Fibroblast of peridontal ligament (primary cell): Measurements from ENCODE around the gene TNF.

ENCODE experiments used
- DNase-seq: peaks from one replicate; pipeline ENCODE4 v3.0.0-alpha.2; 2010; ENCODE audit errors: extremely low read depth

Gene TNF

GRCh38 chr6:31573239-31574105, 1.9 kb upstream of the TNF start:
- no peak for DNase-seq

- DNase-seq: no peak
Measured at GRCh38 chr6:31574106-31575061, 981 bp upstream of the TNF start.

GRCh38 chr6:31575952-31576685, 754 bp downstream of the TNF start:
- DNase-seq: no peak

GRCh38 chr6:31576897-31577578, 1.7 kb downstream of the TNF start:
- no peak for DNase-seq

- DNase-seq: no peak
Measured at GRCh38 chr6:31577579-31577966, 2.2 kb downstream of the TNF start.

GRCh38 chr6:31578184-31579118, 3.1 kb downstream of the TNF start:
- no peak for DNase-seq

GRCh38 chr6:31579119-31579505, 3.7 kb downstream of the TNF start:
- DNase-seq: no peak

- DNase-seq: no peak
Measured at GRCh38 chr6:31579546-31580437, 4.4 kb downstream of the TNF start.

- DNase-seq: no peak
Measured at GRCh38 chr6:31580438-31580740, 5.0 kb downstream of the TNF start.

- peak; percentile 63 for DNase-seq
Measured at GRCh38 chr6:31580807-31581433, 5.6 kb downstream of the TNF start.

- peak; percentile 6 for DNase-seq
Measured at GRCh38 chr6:31581434-31582229, 6.3 kb downstream of the TNF start.

GRCh38 chr6:31582230-31582643, 6.9 kb downstream of the TNF start, which contains the start of gene LTB:
Gene LTB, minus strand, starts transcription at chr6:31582424. Its CDS starts 7 bp downstream, at chr6:31582417.
- DNase-seq: no peak

- DNase-seq: no peak
Measured at GRCh38 chr6:31585491-31585890, 10.1 kb downstream of the TNF start.

- DNase-seq: no peak
Measured at GRCh38 chr6:31586008-31586407, 10.6 kb downstream of the TNF start, which contains the start of gene LST1. Gene LST1, plus strand, starts transcription at chr6:31586277. Its CDS starts 1,023 bp downstream, at chr6:31587300.

- DNase-seq: no peak
Measured at GRCh38 chr6:31586599-31587281, 11.4 kb downstream of the TNF start.

GRCh38 chr6:31587791-31588777, 12.7 kb downstream of the TNF start:
- peak; percentile 11 for DNase-seq
